ENCODE measurements around the gene B4GALT3.

The B4GALT3 gene

DNA sequence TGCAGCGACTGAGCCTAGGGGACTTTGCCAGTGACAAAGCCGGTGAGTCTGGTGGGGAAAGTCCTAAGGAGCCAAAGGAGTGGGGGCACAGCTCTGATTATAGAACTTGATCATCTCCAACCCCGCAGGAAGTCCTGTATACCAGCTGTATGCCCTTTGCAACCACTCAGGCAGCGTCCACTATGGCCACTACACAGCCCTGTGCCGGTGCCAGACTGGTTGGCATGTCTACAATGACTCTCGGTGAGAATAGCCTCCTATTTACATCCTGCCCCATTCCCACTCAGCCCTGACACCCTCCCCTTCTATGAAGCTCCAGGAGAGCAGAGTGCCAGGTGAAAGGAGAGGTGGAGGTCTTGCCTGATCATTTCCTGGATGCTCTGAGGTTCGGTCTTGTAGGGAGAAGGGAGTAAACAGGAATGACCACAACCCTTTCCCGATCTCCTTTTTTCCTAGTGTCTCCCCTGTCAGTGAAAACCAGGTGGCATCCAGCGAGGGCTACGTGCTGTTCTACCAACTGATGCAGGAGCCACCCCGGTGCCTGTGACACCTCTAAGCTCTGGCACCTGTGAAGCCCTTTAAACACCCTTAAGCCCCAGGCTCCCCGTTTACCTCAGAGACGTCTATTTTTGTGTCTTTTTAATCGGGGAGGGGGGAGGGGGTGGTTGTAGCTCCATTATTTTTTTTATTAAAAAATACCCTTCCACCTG lies 12.3 kb downstream of the B4GALT3 start:
- no peak for DNase-seq

DNA sequence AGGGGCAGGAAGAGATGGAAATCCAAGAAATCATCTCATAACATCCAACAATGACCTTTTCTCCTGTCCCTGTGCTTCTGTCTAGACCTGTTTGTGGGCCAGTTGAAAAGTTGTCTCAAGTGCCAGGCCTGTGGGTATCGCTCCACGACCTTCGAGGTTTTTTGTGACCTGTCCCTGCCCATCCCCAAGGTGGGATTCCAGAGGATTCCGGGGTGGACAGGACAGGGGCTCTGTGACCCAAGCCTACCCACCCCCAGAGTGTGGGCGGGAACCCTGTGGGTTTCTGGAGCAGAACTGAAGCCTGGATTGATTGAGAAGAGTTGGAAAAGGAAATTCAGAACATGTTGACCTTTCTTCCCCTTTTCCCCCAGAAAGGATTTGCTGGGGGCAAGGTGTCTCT lies 13.5 kb downstream of the B4GALT3 start:
- no peak for DNase-seq

DNA sequence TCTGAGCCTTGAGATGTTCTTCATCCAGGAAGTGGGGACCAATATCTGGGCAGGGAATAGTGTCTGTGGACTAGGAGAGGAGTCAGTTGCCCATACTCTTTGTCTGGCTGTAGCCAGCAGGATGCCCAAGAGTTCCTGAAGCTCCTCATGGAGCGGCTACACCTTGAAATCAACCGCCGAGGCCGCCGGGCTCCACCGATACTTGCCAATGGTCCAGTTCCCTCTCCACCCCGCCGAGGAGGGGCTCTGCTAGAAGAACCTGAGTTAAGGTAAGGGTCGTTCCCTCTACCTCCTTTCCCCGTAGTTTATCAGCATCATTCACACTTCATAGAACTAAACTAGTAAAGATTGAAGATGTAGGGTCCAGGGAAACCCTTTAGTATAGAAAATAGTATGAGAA lies 14.5 kb downstream of the B4GALT3 start:
- no peak for DNase-seq

DNA sequence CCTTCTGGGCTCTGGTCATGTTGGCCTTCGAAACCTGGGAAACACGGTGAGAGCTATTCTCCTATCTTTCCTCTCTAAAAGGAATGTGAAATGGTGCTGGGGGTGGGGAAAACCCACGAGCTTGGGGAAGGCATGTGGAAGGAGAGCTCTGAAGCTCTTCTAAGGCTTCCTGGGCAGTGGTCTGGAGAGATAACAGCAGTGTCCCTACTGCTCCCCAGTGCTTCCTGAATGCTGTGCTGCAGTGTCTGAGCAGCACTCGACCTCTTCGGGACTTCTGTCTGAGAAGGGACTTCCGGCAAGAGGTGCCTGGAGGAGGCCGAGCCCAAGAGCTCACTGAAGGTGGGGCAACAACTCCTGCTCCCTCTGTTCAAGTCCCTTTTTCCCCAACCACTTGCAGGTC lies 15.3 kb downstream of the B4GALT3 start:
- no peak for DNase-seq

DNA sequence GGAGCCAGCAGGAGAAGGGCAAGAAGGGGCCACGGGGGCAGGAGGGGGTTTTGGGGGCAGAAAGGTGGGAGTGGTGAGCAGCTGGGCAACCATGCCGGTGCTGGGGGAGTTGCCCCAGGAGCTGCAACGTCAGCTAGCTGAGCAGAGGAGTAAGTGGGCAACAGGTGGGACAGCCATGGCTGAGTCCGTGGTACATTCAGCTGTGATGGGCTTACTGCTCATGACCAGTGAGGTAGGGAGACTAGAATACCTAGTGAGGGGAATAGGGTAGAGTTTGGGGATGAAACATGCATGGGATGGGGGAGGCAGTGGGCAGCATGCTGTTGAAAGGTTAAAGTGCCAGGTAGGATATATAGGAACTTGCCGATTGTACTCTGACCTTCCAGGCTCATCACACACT lies 15.7 kb downstream of the B4GALT3 start:
- DNase-seq: no peak

DNA sequence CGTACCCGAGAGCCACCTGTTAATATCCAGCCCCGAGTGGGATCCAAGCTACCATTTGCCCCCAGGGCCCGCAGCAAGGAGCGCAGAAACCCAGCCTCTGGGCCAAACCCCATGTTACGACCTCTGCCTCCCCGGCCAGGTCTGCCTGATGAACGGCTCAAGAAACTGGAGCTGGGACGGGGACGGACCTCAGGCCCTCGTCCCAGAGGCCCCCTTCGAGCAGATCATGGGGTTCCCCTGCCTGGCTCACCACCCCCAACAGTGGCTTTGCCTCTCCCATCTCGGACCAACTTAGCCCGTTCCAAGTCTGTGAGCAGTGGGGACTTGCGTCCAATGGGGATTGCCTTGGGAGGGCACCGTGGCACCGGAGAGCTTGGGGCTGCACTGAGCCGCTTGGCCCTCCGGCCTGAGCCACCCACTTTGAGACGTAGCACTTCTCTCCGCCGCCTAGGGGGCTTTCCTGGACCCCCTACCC lies 16.6 kb downstream of the B4GALT3 start:
- no peak for DNase-seq

DNA sequence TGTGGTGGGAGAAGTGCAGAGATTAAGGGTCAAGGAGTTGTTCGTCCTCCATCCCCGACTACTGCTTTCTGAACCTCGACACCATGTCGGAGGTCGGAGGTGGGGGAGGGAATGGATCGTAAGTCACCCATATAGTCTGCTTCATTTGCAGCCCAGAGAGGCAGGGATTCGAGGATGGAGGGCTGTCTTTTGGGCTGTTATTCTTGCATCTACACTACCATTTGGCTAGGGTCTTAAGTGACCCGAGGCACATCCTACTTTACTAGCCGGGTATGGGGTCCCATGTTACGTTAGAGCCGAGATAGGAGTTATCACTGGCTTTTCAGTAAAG lies 17.4 kb downstream of the B4GALT3 start:
- DNase-seq: no peak

DNA sequence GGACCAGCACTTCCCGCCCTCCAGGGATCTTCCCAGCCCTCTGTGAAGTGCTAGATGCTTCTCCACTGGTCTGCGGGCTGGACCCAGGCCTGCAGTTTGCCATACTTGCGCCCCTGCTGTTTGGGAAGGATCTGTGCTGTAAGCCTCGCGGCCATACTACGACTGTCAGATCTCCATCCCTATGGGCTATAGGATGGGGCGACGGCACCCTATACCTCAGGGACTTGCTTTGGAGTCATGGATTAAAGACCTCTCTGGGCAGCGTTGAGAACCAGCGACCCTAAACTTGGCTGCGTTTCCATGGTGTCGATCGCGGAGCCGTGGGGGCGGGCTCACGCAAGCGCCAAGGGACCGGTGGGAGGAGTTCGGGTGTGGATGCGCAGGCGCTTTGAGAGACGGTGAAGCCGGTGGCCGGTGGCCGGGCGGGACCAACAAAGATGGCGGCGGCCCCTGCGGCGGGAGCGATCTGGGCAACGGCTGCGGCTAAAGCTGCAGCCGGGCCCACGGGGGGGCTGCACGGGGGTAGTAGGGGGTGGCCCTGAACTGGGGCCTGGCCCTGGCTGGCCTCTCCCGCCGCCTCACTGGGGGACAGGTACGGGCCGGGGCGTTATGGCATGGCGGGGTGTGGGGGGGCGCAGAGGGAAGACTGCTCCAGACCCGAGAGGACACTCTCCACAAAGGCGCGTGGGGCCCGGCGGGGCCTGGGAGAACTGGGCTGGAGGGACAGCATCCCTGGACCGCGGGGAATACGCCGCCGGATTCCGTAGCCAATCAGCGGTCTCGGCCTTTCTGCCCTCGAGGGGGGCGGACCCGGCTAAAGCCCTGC lies 18.0 kb downstream of the B4GALT3 start, which contains the start of gene USP21:
Gene USP21 (plus strand): TSS at position 414 of the 826 bp plus-strand sequence. CDS start 1,141 bp downstream, outside the sequence.
- peak; percentile 90 for DNase-seq

DNA sequence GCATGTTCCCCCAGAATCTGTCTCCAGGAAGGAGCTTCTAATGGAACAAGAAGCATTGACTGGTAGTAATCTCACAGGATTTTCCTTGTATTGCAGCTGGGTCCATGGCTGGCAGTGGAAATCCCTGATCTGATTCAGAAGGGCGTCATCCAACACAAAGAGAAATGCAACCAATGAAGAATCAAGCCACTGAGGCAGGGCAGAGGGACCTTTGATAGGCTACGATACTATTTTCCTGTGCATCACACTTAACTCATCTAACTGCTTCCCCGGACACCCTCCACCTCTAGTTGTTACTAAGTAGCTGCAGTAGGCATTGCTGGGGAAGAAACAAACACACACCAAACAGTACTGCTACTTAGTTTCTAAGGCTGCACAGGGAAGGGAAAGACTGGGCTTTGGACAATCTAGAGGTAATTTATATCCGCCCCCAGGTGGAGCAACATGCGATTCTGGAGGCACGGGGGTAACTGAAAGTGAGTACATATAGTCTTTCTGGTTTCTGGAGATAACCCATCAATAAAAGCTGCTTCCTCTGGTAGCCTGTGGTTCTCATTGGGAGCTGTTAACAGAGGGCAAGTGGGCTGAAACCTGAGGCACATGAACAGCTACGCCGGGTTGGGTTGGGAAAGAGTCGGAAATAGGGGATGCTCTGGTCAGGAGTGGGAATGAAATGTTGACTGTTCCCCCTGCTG lies 18.8 kb downstream of the B4GALT3 start:
- no peak for DNase-seq

DNA sequence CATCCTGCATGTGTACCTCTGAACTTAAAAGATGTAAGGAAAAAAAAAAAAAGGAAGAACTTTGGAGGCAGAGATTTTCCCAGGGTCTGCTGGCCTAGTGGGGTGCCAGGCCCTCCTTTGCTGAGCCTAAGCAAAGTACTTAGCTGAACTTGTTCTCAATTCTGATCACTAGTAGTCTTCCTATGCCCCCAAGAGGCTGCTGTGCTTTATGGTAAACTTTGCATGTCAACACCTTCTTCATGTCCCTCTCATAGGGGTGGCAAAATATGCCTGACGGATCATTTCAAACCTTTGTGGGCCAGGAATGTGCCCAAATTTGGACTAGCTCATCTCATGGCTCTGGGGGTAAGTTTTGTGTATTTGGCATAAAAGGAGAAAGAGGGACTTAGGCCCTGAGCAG lies 19.4 kb downstream of the B4GALT3 start:
- DNase-seq: no peak

DNA sequence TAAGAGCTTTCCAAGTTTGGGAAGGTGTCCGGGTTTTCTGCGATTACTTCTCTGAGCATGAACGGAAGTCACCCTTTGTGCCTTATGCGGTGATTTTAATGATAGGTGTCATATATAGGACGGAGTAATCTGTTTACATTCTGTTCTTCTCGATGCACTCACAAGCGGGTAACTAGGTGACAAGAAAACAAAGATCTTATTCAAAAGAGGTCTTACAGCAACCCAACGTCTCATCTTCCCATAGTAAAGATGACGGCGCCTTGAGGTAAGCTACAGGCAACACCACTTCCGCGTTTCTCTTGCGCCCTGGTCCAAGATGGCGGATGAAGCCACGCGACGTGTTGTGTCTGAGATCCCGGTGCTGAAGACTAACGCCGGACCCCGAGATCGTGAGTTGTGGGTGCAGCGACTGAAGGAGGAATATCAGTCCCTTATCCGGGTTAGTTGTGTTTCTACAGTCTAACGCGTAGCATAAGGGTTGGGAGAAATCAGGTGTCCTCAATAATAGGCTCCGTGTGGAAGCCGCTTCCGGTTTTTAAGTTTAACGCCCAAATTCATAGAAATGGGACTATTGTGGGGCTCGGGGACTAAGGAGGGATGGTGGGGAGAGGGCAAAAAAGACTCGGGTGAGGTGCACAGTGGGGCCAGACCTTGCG lies 23.5 kb downstream of the B4GALT3 start, which contains the start of gene UFC1:
Gene UFC1 (plus strand): TSS at position 297 of the 656 bp plus-strand sequence. CDS start 20 bp downstream, at position 317.
- DNase-seq: peak; percentile 90

DNA sequence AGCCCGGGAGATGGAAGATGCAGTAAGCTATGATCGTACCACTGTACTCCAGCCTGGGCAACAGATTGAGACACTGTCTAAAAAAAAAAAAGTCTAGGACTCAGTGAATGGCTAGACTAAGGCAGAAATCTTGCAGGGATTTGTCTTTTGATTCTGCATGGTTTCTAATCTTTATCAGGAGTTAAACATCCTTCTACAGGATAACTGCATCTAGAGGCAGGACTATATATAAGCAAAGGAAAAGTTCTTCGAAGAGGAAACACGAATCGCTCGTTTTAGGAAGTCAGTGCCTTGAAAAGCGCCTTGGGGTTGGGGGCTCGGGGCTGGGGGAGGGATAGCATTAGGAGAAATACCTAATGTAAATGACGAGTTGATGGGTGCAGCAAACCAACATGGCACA lies 24.1 kb downstream of the B4GALT3 start:
- DNase-seq: no peak

DNA sequence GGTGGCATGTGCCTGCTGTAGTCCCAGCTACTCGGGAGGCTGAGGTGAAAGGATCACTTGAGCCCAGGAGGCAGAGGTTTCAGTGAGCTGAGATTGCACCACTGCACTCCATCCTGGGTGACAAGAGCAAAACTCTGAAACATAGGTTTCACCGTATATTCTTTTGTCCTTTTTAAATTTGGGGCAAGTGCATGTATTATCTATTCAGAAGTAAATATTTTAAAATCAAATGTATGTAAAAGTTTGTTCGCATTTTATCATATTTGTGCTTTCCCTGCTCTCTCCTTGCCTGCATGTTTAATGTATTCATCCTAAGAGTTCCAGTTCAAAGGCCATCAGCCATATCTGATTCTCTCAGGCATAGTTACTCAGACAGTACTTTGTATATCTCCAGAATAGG lies 31.5 kb downstream of the B4GALT3 start:
- no peak for DNase-seq

DNA sequence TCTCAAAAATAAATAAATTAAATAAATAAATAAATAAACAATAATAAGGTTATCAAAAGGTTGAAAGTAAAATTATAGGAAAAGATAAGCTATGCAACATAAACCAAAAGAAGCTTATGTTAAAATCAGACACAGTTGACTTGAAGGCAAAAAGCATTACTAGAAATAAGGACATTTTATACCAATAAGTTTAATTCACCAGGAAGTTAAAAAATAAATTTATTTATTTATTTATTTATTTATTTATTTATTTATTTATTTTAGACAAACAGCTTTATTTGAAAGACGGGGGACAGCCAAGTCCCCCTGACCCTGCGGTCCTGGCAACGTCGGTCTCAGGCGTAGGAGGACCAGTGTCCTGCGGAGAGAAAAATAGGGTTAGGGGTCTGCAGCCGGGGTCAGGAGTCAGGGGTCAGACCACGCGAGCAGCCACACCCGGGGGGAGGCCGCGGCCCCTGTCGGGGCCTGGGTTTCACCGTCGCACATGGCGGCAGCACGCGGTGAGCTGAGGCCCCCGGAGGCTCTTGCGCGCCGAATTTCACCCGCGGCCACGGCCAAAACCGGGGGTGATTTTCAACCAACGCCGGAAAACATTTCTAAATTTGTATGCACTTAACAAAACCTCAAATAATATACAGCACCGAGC lies 36.4 kb downstream of the B4GALT3 start:
- no peak for DNase-seq

DNA sequence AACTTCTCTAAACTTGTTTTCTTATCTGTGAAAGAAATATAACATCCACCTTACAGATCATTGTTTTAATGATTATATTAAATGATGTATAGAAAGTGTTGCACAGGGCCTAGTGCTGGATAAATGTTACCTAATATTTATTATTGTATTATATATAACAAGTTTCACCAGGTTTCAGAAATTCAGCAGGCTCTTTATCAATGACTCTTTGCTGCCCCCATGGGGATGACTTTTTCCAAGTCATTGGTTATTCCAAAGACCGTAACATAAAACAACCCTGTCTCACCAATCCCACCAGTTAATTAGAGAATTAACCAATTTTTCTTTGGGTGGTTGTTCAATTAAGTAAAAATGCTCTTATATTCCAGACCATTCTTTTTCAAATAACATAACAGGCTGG lies 37.5 kb downstream of the B4GALT3 start:
- DNase-seq: no peak

DNA sequence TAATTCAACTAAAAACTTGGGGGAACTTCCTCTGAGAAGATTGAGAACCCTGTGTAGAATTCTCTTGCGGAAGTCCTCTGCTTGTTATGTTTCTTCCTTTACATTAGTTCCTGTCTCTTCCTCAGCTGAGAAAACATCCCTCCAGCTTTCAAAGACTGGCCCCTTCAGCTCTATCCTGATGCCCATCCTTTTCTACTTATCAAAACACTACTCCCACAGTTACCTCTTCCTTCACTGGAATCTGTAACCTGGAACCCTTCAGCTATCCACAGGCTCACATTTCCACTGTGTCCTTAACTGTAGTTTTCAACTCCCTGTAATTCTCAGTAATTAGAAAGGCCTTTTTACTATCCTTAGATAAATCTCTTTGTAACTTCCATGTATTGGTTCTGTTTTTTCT lies 38.9 kb downstream of the B4GALT3 start:
- no peak for DNase-seq

DNA sequence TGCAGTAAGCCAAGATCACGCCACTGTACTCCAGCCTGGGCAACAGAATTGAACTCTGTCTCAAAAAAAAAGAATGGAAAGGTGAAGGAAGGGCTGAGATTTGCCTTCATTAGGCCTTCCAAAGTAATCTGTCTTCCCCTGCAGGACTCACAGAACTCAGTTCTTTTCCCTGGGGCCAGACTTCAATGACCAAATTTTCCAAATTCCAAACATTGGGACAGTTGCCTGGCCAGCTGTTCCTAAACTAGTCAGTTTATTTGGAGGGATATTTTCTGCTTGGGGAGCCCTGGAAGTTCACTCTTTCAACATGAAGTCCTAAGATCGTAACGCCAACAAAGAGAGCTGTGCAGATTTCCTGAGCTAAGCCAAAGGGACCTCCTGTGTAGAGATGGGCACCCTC lies 39.4 kb downstream of the B4GALT3 start:
- DNase-seq: no peak

DNA sequence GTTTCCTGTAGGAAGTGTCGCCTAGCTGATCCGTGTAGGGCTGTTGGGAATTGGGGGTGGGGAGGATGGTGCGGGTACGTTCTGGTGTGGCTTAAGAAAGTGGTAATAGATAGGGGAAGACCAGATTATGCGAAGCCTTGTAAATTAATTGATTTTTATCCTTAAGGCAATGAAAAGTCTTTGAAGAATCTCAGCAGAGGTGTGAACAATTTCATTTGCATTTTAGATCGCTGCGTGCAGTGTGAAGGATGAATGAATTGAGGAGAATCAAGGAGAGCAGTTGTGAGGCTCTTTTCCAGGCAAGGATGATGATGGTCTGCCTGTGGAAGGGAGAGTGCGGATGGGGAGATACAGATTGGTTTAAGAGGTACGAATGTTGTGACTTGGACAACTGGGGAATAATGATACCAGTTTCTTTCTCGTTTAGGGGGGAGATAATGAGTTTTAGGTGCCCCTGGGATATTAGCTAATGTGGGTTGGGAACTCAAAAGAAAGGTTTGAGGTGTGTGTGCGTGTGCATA lies 44.0 kb downstream of the B4GALT3 start:
- DNase-seq: no peak

DNA sequence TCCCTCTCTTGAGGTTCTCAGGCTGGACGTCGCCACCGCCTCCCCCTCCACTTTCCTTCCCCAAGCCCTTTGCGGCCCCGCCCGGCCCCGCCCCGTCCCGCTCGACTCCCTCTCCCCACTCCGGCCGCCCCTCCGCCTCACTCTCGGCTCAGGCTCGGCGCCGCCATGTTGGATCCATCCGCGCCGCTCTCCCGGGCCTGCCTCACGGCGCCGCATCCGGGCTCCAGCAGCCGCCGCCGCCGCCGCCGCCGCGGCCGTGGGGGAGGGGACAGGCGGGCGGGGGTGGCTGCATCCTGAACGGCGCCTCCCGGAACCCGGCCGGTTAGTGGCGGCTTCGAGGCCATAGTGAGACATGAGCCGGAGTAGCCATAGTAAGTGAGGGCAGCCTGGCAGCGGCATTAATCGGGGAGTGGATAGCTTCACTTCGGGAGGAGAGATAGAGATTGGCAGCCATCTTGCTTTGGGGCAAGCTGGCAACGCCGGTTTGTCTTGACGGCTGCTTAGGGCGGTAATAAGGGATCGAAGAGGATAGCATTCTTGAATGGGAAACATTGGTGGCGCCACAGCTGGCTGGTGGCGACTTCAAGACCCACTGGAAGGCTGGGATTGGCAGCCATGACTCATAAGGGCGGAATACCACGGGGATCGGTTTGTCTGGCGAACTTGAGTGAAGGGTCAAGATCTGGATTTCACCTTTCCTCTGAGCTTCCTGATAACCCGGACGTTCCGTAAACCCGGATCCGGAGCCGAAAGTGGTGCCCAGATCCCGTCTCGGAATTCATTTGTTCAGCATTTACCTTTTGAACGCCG lies 44.7 kb downstream of the B4GALT3 start, which contains the start of gene DEDD:
Gene DEDD (minus strand): TSS at position 258 of the 810 bp plus-strand sequence. CDS start 8,205 bp downstream, outside the sequence.
- DNase-seq: peak; percentile 96
